ENCODE results near the gene RBM47.

DNA sequence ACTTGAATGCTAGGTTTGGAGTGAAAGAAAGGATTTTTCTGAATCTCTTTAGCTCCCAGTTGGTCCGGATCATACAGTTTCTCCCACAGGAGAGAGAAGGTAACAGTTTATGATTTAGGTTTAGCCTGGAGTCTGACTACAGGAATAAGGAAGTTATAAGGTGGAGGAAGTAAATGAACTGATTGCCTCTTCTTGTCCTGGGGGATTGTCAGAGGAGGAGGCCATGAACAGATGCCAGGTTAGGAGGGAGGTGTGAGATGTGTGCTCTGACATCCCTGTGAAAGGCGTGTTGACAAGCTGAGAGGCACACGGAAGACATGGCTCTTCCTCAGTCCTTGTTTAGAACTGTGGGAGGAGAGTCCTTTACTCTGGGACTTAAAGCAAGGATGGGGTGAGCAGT, 230.1 kb downstream of the RBM47 start:
- TF ChIP-seq, protein P1, sequence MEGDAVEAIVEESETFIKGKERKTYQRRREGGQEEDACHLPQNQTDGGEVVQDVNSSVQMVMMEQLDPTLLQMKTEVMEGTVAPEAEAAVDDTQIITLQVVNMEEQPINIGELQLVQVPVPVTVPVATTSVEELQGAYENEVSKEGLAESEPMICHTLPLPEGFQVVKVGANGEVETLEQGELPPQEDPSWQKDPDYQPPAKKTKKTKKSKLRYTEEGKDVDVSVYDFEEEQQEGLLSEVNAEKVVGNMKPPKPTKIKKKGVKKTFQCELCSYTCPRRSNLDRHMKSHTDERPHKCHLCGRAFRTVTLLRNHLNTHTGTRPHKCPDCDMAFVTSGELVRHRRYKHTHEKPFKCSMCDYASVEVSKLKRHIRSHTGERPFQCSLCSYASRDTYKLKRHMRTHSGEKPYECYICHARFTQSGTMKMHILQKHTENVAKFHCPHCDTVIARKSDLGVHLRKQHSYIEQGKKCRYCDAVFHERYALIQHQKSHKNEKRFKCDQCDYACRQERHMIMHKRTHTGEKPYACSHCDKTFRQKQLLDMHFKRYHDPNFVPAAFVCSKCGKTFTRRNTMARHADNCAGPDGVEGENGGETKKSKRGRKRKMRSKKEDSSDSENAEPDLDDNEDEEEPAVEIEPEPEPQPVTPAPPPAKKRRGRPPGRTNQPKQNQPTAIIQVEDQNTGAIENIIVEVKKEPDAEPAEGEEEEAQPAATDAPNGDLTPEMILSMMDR (IDR thresholded peaks at IDR 0.05; ENCODE audit: low read depth, low read length) = no peak
- no peak for TF ChIP-seq EZH2phosphoT487 (IDR thresholded peaks at IDR 0.05; ENCODE audit: low read depth)
